DMS 273 (cell line): Measurements from ENCODE around the gene CD8B2.
"Not testable (repeated sequence)": the region's sequence is repeated elsewhere in the genome, so short reads cannot be mapped to it uniquely, and the experiment has no call there.

Source experiments
- DNase-seq: peaks from one replicate; lab custom pipeline; 2025; ENCODE audit not compliant: unreplicated experiment; lab: John Stamatoyannopoulos, UW

Gene CD8B2

DNA sequence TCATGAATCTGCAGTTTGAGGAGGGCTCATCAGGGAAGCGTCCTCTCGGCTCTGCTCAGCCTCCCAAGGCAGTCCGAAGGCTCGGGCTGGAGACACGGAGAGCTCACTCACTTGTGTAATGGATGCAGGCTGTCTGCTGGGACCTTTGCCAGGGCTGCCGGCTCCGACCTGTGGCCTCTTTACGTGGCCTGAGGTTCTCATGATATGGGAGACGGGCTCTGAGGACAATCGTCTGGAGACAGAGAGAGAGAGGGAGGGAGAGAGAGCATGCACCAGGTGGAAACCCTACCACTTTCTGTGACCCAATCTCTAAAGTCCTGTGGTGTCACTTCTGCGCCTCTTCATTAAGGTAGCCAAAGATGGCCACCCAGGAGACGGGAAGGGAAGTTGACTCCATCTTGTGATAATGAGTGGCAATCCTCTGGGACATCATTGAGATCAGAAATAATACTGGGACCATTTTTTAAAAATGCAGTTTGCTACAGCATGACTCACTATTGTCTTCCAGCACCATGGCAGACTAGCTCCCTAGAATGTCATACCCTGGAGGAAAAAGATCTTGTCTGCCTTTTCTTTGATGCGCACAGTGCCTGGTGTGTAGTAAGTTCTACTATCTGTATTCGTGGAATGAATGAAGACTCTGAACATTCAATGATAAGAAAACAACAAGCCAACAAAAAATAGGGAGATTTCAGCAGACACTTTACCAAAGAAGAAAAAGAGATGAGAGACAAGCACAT lies 60.2 kb downstream of the CD8B2 start:
- DNase-seq = peak; percentile 55

DNA sequence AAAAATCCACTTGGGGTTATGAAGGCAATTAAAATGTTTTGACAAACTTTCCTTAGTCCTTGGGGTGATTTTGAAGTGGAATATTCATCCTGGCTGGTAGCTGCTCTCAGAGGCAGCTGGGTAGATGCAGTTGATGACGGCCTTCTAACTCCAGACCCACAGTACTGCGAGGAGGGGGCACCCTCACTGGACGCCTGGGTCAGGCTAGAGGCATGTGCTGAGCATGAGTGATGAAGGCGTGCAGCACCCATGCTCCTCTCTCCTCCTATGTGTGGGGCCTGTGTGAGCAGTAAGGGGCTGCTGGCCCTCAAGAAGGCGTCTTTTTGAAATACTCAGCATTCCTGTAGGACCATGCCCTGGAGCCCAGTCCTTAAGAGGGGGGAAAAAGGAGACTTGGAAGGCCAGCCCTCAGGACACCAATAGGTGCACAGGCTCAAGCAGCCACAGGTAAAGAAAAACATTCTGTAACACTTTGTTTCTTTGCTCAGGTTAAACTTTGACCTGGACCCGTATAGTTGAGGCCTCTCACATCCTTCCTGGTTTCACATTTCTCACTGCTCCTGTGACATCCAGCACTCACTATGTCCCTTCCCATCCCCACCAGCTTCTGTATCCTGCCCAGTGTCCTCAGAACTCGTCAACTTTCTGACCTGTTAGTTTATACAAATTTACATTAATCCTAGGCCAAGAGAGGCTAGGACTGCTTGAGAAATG lies 64.4 kb downstream of the CD8B2 start:
- DNase-seq = no peak

DNA sequence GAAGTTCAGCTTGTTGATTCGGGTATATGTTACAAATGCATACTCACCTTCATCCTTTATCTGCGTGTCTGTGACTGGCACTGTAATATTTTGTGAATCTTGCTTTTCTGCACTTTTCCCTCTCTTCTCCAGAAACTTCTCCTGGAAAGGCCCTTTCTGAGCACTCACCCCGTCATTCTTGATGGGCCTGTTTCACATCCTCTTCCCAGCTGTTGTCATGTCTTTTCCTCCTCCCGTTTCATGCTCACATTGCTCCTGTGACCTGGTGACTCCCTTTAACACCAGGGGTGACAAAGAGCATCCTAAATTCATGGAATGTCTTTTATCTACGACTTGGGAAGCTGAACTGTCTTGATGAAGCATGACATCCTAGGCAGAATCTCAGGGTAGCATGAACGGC lies 65.8 kb downstream of the CD8B2 start:
- no peak for DNase-seq

DNA sequence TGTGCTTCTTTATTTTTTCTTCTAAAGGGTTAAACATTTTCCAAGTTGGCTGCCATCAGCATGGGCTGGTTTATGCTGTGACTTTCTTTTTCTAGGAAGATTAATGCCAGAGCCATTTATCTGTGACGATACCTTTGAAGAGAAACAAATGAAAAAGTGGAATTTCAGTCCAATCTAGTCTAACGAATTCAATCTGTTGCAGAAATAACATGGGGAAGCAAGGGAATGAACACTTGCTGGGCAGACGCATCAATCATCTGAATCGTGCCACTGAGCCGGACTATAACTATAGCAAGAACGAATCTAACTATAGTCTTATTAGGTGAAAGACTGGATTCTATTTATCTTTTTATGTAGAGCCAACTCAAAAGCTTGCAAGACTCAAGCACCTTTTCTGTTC lies 66.2 kb downstream of the CD8B2 start:
- no peak for DNase-seq

DNA sequence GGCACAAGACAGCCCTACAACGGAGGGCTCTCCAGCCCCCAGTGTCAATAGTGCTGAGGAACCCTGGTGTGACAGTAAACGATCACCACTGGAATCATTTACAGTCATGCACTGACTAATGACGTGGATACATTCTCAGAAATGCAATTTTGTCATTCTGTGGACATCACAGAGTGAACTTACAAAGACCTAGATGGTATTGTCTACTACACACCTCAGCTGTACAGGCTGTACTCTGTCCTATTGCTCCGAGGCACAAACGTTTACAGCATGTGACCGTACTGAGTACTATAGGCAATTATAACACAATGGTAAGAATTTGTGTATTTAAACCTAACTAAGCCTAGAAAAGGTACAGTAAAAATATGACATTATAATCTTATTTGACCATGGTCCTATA lies 67.2 kb downstream of the CD8B2 start:
- no peak for DNase-seq

DNA sequence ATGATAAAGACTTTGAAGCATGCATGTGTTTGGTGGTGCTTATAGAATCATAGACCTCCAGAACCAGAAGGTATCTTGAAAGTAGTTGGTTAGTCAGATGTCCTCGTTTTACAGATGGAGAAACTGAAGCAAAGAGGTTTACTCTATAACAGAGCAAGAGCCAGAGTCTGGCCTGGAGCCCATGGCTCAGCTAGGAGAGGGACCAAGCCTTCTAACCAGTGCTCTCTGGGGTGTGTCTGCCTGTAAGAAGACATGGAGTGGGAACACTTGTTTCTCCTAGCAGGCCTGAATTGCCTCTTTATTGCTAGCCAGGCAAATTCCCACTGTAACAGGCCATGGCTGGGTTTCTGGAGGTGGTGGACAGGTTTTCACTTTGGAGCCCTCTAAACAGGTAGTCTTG lies 67.9 kb downstream of the CD8B2 start:
- DNase-seq = no peak

DNA sequence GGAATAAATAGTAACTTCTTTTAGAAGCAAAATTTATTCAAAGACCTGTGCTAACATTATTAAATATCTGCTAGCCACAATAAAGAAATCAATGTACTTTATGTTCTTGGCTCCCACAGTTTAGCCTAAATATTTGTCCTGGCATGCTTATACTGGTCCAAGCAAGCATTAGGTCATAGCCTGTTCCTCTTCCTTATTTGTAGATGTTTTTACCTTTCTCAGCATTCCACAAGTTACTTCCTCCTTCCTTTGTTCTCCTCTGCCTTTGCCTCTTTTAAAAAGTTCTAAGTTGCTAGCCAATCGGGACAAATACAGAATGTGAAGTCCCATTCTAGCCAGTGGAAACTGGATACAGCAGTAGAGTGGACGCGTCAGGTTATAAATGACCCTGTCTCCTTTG lies 72.6 kb downstream of the CD8B2 start:
- DNase-seq = not testable (repeated sequence)

DNA sequence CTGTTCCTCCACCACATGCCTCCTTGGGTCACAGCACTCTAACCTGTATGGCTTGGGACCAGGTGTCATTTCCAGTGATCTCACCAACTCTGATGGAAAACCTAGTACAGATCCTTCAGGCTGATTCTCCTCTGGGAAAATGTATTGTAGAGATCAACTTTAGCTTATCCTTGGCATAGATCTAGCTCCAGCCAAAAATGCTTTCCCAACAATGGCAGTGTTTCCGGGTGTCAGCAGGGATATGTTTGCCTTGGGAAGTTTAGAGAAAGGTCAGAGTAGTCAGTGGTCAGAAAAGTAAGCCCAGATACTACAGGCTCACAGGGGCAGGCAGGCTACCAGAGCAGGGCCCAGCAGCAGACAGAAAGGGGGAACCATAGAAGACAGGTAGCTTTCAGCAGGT lies 73.6 kb downstream of the CD8B2 start:
- peak; percentile 19 for DNase-seq

DNA sequence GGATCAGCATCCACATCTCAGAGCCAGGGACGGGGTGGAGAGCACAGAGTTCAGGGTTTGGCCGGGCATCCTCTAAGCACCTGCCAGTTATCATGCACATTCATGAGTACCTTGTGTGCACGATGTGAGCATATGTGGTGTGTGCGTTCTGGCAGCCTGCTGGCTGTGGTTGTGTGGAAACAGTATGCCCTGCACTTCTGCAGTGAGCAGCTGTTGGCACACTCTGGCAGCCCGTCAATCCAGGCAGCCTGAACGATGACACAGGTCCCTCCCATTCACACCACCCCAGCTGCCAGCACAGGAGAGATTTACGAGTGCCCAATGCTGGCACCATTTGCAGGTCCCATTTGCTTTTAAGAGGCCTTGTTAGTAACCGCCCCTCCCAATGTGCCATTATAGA lies 74.2 kb downstream of the CD8B2 start:
- peak; percentile 98 for DNase-seq

DNA sequence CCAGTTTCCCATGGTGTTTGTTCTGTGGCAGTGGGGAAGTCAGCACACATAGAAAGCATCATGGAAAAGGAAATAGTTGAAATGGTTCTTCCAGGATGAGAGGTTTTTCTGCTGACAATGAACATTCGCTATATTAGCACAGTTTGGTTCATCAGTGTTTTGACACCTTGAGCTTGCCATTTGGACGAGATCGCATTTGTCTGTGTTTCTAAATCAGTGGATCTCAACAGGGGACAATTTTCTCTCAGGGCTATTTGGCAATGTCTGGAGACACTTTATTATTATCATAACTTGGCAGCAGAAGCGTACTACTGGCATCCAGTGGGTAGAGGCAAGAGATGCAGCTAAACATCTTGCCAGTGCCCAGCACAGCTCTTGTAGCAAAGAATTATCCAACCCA lies 74.6 kb downstream of the CD8B2 start:
- peak; percentile 45 for DNase-seq

DNA sequence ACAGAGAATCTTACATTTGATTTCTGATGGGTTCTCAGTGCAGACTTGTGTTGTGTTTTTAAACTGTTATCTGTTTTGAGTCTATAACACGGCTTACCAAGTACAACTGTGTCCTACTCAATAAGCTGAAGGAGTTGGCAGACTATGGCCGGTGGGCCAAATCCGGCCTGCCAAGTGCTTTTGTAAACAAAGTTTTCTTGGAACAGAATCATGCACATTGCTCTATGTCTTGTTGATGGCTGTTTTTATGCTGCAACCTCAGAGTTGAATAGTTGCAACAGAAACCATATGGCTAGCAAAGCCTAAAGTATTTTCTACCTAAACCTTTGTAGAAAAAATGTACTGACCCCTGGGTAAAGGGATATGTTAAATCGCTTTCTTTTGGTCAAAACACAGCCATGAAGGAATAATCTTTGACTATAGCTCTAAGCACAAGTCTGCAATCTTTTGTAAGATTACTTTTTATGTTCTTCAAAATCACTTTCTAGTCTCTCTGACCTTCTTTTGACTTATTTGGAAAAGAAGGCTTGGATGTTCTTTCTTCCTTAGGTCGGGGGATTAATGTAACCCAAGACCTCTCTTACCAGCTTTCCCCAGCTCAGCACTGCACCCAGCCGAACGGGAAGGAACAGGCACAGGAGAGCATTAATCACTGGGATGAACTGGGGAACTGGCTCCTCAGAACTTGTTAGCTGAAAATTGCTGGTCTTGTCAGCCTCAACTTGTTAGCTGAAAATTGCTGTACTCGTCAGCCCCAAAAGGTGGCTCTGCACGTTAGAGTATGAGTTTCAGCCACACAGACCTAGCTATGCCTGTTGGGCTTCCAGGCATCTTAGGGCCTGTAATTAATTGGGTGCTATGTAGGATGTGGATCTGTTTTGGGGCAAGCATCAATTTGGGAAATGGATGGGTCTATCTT lies 75.4 kb downstream of the CD8B2 start:
- peak; percentile 86 for DNase-seq

DNA sequence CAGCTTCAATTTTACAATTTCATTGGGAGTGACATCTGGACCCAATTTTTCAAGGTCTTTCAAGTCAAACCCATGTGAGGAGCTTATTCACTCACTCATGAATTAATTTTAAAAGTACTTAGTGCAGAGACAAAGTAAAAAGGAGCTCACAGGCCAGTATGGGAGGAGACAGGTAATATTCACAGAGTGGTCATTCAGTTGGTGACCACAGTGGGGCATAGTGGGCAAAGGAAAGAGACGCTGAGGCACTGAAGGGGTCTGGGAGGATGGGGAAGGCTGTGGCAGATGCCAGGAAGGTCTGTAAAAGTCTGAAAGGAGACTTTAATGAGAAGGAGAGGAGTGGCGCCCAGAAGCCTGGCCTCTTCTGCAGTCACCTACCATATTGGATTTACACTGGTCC lies 76.0 kb downstream of the CD8B2 start:
- DNase-seq = peak; percentile 80

DNA sequence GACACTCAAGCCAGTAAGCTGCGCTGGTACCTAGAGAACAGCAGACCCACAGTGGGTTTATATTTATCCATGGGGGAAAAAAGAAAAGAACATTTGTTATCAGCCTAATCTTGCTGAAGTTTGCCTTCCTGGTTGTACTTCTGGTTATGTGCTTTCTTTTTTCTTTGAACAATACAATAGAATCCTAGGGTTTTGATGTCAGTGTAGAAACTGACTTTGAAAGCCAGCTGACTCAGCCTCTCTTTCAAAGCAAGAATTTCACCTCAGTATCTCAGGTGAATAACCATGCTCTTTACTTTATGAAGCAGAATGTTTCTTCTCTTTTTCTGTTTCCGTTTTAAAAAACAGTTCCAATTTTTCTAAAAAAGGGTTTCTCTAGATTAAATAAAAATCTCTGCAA lies 78.4 kb downstream of the CD8B2 start:
- DNase-seq = no peak

DNA sequence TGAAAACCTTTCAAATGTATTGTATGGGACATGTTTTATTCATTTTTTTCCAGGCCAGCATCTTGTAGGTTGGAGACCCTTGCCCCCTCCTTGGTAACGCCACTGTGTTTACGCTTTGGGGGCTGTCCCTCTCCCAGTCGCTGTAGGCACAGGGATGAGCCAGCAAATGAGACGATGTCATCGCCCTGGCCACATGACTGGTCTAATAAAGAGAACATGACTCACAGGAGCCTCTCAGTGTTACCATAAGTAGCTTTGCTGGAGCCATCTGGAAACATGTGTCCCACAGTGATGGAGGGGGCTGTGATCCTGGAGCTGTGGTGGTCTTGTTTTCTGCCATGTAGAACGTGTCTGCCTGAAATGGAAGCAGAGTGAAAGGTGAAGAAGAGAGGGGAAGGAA lies 78.9 kb downstream of the CD8B2 start:
- DNase-seq = peak; percentile 75

DNA sequence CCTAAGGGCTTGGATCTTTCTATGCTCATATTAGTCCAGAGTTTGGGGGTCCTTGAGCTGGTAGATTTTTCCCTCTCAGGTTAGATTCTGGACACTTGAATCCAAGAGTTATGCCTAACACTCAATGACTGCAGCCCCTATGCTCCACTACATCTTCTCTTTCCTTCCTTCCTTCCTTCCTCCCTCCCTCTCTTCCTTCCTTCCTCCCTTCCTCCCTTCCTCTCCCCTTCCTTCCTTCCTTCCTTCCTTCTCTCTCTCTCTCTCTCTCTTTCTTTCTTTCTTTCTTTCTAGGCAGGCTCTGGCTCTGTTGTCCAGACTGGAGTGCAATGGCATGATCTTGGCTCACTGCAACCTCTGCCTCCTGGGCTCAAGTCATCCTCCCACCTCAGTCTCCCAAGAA lies 79.3 kb downstream of the CD8B2 start:
- not testable (repeated sequence) for DNase-seq

DNA sequence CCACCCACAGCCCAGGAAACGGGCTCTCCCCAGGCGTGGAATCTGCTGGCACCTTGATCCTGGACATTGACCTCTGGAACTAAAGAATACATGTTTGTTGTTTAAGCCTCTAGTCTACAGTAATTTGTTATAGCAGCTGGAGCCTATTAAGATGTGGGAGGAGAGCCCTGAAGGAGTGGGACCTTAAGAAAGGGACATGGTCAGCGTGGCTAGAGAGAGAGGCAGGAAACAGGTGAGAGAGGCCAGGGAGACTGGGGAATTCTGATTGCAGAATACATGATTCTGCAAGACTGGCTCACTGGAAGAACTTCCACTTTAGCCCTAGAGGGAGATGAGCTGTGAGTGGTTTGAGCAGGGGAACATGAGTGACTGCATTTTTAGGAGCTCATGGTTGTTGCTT lies 83.2 kb downstream of the CD8B2 start:
- DNase-seq = no peak
